Stimulated activated CD4-positive, alpha-beta T cell treated with anti-CD3 and anti-CD28 coated beads, Interleukin-4, amount 100 ng/mL, for 24 hours (primary cell): ENCODE results near the gene UPK3A.
"Not testable (repeated sequence)": the region's sequence is repeated elsewhere in the genome, so short reads cannot be mapped to it uniquely, and the experiment has no call there.

ENCODE experiments used
- DNase-seq: peaks from one replicate; pipeline ENCODE4 v3.0.0-alpha.2; 2020

UPK3A gene

DNA sequence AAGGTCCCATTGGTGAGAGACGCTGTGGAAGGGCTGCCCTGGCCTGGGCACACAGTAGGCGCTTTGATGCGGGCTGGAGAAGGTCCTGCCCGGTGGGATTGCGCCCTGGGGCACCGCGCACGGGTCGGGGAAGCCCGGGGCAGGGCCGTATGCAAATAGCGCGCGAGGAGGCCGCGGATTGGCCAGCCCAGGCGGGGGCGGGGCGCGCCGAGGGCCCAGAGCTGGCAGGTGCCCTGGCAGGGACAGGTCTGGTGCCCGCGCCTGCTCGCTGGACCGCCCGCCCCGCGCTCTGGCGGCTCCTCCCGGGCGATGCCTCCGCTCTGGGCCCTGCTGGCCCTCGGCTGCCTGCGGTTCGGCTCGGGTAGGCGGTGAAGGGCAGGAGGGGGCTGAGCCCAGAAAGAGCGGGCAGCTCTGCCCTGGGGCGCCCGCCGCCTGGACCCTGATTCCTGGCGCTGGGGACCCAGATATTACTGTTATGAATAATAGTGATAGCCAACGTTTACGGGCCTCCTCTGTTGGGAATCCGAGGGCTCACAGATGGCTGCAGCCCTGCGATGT, at the start of gene UPK3A:
TSS of gene UPK3A (plus strand) at position 245 of the 558 bp plus-strand sequence. CDS start at position 310, 65 bp downstream.
- peak; percentile 56 for DNase-seq

GRCh38 chr22:45235101-45235777, 49.5 kb upstream of the UPK3A start:
- no peak for DNase-seq

DNA sequence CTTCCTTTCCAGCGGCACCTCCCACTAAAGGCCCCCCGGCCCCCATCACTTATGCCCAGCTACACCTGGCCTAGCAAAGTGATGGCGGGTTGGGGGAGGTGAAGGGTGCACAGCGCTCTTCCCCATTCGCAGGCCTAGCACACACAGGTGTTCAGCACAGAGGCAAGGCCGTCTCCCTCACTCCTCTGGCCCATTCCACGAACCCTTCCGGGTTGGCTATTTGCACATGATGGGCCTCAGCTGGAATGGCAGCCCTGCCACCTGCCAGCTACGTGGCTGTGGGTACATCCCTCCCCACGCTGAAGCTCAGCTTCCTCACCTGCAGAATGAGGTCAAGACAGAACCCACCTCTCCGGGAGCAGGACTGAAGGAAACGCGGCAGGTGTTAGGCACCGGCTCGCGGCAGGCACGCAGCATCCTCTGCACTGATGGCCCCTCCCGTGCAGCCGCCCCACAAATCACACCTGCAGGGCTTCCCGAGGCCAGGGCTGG, 48.9 kb upstream of the UPK3A start:
- no peak for DNase-seq

DNA sequence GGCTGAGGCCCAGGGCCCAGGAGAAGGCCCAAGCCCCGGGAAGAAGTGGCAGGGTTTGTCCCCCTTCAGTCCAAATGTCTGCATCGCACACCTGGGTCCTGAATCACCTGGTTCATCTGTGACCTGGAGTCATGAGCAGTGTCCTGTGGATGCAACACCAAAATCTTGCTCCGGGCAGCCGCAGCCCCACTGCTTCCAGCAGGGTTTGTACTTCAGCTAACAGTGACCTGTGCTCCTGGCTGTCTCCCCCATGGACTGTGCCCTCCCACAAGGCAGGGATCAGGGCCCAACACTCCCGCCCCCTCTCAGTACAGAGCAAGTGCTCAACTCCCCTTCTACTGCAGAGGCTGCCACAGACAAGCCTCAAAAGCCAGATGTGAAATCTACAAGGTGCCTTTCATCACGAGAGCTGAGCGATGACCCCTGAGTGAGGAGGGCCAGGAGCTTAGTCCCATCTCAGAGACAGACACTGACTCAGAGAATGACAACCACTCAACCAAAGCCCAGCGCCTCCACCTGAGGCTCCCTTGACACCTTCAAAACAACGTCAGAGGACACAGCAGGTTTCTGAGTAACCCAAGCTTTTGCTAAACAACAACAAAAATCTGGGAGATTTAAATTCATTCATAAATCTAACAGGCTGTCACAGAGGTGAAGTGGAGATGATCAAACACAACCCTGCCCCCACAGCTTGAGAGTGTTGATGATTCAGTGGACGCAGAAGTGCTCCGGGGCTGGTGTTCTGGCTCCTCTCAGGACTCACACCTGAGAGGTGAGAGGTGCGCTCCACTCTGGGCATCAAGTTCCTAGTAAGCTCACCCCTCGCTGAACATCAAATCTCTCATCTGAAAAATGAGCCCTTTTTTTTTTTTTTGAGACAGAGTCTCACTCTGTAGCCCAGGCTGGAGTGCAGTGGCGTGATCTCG, 47.4 kb upstream of the UPK3A start:
- no peak for DNase-seq

DNA sequence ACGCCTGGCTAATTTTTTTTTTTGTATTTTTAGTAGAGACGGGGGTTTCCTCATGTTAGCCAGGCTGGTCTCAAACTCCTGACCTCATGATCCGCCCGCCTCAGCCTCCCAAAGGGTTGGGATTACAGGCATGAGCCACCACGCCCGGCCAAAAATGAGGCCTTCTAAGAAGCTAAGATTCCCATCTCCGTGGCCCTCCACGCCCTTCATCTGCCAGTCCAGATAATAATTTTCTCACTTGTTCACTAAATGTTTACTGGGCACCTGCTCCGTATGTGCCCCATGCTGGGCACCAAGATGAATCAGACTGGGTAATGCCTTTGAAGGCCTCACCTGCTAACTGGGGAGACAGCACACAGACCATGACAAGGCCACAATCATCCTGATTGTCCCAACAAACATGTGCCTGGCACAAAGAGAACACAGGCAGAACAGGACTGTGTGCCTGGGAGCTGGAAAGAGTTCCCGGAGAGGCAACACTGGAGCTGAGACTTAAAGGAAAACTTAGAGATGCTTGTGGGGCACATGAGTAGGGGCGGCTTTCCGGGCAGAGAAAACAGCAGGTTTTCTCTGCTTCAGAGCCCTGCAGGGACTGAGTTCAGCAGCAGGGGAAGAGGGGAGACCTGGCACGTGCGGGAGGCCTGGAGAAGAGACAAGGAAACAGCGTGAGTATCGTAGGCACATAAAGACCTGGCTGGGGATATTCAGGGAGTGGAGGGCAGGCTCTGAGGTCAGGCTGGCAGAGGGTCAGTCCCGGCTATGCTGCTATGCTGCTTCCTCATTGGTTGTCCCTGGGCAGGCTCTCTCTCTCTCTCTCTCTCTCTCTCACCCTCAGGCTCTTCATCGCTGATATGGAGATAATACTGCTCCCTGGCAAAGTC, 46.4 kb upstream of the UPK3A start:
- no peak for DNase-seq

DNA sequence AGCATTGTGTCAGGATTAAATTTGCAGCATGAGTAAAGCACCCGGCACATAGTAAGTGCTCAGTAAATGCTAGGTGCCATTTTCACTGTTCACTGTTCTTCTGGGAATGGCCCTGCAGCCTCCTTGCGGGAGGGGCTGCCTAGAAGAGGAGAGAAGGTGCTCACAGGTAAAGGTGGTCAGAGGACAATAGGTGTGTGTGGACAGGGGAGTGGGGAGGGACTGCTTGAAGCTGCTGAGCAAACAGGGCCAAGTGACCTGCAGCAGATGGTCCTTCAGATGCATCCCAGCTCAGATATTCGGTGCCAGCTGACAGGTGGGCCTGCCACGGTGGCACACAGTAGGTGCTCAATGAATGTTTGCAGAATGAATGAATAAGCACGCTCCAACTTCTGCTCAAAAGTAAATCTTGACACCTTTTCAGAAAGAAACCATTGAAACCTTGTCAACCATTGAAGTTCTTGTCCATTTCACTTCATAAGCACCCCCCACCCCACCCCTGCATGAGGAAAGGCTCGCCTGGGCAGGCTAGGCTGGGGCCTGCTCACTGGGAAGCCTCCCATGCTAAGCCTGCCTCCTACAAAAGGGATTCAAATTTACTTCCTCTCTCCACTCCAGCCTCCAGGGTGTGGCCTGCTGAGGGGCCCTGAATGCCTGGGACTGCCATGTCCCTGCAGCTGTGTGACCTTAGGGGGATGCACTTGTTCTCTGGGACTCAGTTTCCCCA, 45.6 kb upstream of the UPK3A start:
- no peak for DNase-seq

DNA sequence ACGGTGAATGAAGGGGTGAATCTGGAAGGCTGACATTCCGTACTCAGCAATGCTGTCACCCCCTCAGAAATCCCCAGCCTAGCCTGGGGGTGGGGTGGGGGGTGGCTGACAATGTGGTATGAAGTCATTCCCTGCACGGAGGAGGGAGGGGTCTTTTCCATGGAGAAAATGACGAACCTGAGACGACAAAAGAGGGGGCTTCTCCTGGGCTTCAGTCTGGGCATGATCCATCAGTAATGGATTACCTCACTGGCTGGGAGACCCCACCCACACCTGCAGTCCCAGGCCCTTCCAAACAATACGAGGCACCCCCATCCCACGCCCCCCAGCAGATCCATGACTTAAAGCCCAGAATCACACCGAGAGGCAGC, 45.1 kb upstream of the UPK3A start:
- DNase-seq = no peak

DNA sequence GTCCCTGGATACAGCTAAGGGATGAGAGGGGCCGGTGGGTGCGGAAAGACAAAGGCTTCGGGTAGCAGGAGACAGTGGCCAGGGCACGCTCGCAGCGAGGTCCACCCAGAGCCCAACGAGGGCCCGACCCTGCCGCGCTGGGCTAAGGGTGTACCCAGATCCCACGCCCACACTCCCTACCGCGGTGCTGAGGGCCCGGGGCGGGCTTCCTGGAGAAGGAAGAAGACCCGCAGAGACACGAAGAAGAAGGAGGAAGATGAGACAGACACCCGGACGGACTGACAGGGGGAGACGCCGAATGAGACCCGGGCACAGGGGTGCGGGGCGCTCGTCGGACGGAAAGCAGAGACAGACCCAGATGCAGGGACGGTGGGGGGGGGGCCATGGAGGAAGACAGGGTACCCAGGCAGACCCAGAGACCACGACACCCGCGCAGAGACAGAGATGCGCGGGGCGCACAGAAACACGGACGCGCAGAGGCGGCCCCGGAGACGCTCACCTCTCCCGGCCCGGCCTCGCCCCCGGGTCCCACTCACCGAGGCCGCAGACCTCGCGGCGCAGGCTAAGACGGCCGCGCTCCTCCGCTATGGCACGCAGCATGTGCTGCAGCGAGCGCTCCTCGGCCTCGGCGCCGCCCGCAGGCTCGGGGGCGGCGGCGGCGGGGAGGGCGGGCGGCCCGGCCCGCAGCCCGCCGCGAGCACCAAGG, 44.5 kb upstream of the UPK3A start:
- DNase-seq = peak; percentile 34

DNA sequence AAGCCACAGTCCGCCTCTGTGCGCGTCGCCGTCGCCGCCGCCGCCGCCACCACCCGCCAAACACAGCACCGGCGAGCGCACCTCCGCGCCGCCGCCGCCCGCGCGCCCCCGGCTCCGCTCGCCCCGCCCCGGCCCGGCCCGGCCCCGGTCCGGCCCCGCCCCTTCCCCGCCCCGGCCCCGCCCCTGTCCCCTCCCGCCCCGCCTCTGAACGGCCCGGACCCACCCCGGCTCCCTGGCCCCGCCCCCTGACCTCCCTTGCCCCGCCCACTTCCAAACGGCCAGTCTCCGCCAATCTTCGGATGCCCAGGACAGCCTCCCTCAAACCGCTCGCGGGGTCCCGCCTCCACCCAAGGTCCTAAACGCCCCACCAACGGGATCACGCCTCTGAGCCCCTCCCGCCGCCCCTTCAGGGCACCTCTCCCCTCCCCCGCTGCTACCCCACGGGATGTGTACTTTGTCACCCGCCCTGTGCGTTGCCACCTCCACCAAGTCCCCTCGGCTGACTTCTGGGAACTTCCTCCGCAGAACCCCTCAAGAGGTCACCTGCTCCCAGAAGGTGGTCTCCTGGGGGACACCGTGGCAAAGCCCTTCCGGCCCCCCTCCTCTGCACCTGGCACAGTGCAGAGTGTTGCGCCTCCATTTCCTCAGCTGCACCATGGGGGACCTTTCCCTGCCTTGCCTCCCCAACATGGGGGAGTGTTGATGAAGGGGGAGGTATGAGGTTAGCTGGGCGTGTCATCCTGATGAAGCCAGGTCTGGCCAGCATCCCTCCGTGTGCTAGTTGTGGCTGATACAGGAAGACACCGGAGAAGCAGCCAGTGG, 43.7 kb upstream of the UPK3A start, which contains the start of gene KIAA0930:
TSS of gene KIAA0930 (minus strand) at position 85 of the 822 bp plus-strand sequence. CDS start 191 bp downstream, outside the sequence.
- DNase-seq = peak; percentile 75

DNA sequence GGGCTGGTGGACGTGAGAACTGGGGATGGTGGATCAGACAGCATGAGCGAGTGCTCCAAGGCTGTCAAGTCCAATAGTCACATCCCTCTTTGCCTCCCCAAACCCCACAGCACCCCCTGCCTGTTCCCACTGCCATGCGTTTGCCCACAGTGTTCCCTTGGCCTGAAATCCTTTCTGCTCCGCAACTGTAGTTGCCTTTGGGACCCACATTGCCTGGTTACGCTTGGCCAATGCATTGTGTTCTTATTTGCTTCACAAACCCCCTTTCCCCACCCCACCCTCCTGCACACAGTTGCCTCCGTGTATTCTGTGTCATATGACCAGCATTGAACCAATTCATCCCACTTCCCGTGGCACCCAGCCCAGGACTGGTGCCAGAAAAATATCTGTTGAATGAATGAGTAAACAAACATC, 42.0 kb upstream of the UPK3A start:
- DNase-seq = no peak

DNA sequence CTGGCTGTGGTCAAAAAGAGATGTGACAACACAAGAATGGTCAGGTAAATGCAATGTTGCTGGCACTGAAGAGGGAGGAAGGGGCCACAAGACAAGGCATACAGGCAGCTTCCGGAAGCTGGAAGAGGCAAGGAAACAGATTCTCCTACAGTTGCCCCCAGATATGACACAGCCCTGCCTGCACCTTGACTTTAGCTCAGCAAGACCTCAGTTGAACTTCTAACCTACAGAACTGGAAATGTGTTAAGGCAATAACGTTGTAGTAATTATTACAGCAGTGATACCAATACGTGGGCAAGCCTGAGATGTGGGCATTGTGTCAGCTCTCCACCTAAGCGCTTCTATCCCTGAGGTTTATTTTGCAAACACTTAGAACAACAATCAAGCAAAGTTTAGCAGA, 39.8 kb upstream of the UPK3A start:
- DNase-seq = no peak

DNA sequence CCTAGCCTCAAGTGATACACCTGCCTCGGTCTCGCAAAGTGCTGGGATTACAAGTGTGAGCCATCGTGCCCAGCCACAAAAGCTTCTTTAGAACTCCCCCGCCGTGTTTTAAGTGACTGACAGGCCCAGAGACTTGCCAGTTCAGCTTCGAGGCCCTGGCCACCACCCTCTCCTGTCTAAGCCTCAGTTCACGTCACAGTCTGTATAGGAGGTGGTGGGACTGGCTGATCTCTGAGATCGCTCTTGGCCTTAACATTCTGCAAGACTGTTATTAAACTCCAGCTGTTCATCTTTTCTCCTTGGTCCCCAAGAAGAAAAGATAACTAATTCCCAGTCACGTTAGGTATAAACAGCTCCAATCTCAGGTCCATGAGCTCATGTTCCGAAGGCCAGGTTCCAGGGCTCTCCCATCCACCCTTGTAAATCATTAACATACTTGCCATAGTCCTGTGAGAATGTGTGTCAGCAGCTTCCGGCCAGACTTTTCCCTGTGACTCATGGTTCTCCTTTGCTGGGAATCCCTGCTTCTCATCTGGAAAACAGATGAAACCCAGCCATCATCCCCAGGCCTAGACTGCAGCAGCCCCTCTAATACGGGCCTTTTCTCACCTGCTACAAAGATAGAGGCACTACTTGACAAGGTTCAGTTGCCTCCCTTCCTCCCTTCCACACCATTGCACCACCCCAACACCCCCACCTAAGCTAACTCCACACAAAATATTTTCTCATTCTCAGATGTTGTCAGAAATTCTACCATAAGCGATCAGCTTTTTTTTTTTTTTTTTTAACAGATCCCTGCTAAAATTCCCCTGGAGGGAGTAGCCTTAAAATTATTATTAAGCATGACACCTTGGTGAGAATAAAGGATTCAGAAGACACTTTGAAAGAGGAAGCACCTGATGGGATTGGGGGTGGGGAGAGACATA, 38.4 kb upstream of the UPK3A start:
- no peak for DNase-seq

- no peak for DNase-seq
These were observed 35.8 kb upstream of the UPK3A start for GRCh38 chr22:45248832-45249561.

DNA sequence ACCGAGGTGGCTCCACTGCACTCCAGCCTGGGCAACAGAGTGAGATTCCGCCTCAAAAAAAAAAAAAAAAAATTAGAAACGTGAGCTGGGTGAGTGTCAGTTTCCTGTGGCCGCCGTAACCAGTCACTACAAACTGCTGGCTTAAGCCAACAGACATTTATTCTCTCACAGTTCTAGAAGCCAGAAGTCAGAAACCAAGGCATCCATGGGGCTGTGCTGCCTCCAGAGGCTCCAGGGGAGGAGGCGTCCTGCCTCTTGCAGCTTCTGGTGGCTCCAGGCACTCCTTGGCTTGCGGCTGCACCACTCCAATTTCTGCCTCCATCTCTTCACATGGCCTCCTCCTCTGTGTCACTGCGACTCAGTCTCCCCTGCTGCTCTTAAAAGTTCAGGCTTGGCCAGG, 32.9 kb upstream of the UPK3A start:
- no peak for DNase-seq

- no peak for DNase-seq
These were observed 31.6 kb upstream of the UPK3A start for GRCh38 chr22:45253039-45253641.

DNA sequence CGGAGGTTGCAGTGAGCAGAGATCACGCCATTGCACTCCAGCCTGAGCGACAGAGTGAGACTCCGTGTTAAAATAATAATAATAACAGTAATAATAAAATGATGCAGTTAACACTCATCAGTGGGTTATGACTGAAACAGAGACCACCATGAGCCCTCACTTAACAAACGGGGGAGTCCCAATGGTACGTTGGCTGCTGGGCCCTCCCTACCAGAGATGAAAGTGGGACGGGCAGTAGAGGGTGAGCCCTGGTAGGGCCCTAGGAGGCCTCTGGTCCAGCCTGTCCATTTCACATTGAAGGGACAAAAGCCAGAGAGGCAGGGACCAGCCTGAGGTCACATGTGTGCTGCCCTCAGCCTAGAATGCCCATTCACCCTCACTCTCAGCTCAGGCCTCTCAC, 30.4 kb upstream of the UPK3A start:
- DNase-seq = no peak

DNA sequence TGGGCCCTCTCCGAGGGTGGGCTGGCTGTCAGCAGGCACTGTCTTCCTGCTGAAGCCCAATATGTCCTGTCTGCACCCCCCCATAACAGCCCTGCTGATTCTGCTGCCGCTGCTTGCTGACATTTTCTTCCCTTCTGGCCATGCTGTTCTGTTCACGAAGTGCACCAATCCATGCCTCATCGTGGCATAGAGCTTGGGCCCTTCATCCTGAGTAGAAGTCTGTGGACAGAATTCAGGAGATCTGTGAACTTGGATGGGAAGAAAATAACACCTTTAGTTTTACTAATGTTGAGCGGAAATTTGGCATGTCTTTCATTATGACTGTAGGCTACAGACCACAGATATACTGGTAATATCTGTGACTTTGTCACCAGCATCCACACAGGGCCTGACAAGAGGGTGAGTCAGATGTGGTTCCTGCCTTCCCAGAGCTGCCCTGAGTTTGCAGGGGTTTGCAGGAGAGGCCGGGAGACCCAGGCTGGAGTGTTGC, 29.9 kb upstream of the UPK3A start:
- DNase-seq = peak; percentile 33

- DNase-seq = not testable (repeated sequence)
These were observed 26.8 kb upstream of the UPK3A start for GRCh38 chr22:45257941-45258340.
